Measurements from ENCODE around the gene HK1. TPM values are rescaled to one million over a fixed set of nuclear protein-coding genes. Genes with fewer than 3 reads are reported as not detected.
A peak's percentile ranks its signal among the peaks of the same experiment; 100 is the strongest.

Gene HK1
- total and polyA plus RNA-seq, 2 of the 13 experiments (the other 11 are each of a cell fraction or from before 2014, with no cell fraction given): 0.29 to 1.5 TPM

DNA sequence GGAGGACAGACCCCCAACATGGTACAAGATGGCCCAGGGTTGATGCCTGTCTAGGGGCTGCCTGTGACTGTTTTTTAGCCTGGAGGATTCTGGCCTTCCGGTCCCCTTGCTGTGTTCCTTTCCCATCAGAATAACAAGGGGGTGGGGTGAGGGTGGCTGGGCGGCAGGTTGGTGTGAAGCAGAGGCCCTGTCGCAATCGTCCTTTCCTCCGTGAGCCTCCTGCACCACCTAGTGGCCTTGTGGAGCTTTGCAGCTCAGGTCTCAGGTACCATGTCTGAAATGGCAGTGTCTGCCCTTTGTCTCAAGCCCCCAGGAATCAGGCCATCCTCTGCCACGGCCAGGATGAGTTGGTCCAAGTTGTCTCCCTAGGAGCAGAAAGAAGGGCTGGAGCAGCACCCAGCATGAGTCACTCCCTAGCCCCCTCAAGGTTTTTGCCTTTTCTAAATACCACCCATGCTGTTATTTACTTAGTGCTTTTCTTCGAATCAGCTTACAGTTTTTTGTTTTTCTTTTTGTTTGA lies 114.2 kb downstream of the HK1 start (continued):
- TF ChIP-seq, protein P1, sequence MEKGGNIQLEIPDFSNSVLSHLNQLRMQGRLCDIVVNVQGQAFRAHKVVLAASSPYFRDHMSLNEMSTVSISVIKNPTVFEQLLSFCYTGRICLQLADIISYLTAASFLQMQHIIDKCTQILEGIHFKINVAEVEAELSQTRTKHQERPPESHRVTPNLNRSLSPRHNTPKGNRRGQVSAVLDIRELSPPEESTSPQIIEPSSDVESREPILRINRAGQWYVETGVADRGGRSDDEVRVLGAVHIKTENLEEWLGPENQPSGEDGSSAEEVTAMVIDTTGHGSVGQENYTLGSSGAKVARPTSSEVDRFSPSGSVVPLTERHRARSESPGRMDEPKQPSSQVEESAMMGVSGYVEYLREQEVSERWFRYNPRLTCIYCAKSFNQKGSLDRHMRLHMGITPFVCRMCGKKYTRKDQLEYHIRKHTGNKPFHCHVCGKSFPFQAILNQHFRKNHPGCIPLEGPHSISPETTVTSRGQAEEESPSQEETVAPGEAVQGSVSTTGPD (CRISPR knock-in tag; IDR thresholded peaks at IDR 0.05): no peak
- peak; percentile 17; the same call in 1 of the 2 replicates for TF ChIP-seq MIXL1 (CRISPR knock-in tag; IDR thresholded peaks at IDR 0.05)
- TF ChIP-seq RARG (CRISPR knock-in tag; IDR thresholded peaks at IDR 0.05; ENCODE audit: low read depth): no peak
- no peak for TF ChIP-seq ZNF34 (CRISPR knock-in tag; IDR thresholded peaks at IDR 0.05; ENCODE audit: borderline replicate concordance)
- TF ChIP-seq TEAD3 (CRISPR knock-in tag; optimal IDR thresholded peaks at IDR 0.05; ENCODE audit: borderline replicate concordance): no peak
- no peak for TF ChIP-seq JUNB (CRISPR knock-in tag; IDR thresholded peaks at IDR 0.05; ENCODE audit: borderline replicate concordance)
- no peak for TF ChIP-seq RORA (CRISPR knock-in tag; IDR thresholded peaks at IDR 0.05)
- no peak; the same call in 1 of the 2 replicates for TF ChIP-seq DNMT3B (CRISPR knock-in tag; conservative IDR thresholded peaks at IDR 0.05)
- no peak for TF ChIP-seq HHEX (CRISPR knock-in tag; IDR thresholded peaks at IDR 0.05)
- TF ChIP-seq RFX5 (IDR thresholded peaks at IDR 0.05; ENCODE audit: low read depth, low read length): no peak
- TF ChIP-seq FOXK1 (CRISPR knock-in tag; IDR thresholded peaks at IDR 0.05; ENCODE audit: borderline replicate concordance, low read depth): no peak
- TF ChIP-seq, protein P2, sequence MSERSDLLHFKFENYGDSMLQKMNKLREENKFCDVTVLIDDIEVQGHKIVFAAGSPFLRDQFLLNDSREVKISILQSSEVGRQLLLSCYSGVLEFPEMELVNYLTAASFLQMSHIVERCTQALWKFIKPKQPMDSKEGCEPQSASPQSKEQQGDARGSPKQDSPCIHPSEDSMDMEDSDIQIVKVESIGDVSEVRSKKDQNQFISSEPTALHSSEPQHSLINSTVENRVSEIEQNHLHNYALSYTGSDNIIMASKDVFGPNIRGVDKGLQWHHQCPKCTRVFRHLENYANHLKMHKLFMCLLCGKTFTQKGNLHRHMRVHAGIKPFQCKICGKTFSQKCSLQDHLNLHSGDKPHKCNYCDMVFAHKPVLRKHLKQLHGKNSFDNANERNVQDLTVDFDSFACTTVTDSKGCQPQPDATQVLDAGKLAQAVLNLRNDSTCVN (CRISPR knock-in tag; IDR thresholded peaks at IDR 0.05; ENCODE audit: borderline replicate concordance): no peak
- TF ChIP-seq, protein P3, sequence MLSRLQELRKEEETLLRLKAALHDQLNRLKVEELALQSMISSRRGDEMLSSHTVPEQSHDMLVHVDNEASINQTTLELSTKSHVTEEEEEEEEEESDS (CRISPR knock-in tag; IDR thresholded peaks at IDR 0.05; ENCODE audit: borderline replicate concordance): no peak
- TF ChIP-seq NPAS2 (CRISPR knock-in tag; IDR thresholded peaks at IDR 0.05; ENCODE audit: borderline replicate concordance): no peak
- no peak for TF ChIP-seq HNRNPL (IDR thresholded peaks at IDR 0.05; ENCODE audit: low read depth, low read length)
- no peak for TF ChIP-seq TEAD2 (CRISPR knock-in tag; IDR thresholded peaks at IDR 0.05)
- no peak for TF ChIP-seq TARDBP (CRISPR knock-in tag; IDR thresholded peaks at IDR 0.05)
- TF ChIP-seq, protein P4, sequence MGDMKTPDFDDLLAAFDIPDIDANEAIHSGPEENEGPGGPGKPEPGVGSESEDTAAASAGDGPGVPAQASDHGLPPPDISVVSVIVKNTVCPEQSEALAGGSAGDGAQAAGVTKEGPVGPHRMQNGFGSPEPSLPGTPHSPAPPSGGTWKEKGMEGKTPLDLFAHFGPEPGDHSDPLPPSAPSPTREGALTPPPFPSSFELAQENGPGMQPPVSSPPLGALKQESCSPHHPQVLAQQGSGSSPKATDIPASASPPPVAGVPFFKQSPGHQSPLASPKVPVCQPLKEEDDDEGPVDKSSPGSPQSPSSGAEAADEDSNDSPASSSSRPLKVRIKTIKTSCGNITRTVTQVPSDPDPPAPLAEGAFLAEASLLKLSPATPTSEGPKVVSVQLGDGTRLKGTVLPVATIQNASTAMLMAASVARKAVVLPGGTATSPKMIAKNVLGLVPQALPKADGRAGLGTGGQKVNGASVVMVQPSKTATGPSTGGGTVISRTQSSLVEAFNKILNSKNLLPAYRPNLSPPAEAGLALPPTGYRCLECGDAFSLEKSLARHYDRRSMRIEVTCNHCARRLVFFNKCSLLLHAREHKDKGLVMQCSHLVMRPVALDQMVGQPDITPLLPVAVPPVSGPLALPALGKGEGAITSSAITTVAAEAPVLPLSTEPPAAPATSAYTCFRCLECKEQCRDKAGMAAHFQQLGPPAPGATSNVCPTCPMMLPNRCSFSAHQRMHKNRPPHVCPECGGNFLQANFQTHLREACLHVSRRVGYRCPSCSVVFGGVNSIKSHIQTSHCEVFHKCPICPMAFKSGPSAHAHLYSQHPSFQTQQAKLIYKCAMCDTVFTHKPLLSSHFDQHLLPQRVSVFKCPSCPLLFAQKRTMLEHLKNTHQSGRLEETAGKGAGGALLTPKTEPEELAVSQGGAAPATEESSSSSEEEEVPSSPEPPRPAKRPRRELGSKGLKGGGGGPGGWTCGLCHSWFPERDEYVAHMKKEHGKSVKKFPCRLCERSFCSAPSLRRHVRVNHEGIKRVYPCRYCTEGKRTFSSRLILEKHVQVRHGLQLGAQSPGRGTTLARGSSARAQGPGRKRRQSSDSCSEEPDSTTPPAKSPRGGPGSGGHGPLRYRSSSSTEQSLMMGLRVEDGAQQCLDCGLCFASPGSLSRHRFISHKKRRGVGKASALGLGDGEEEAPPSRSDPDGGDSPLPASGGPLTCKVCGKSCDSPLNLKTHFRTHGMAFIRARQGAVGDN (CRISPR knock-in tag; IDR thresholded peaks at IDR 0.05): peak; percentile 43
- 0 out of 2 replicates have a peak, but pooled peaks have one; percentile 23 for TF ChIP-seq FOXA3 (CRISPR knock-in tag; IDR thresholded peaks at IDR 0.05)
- TF ChIP-seq FOXM1 (CRISPR knock-in tag; IDR thresholded peaks at IDR 0.05): no peak
- no peak for TF ChIP-seq KLF15 (CRISPR knock-in tag; IDR thresholded peaks at IDR 0.05; ENCODE audit: borderline replicate concordance)
- no peak for TF ChIP-seq ZNF367 (CRISPR knock-in tag; IDR thresholded peaks at IDR 0.05; ENCODE audit: borderline replicate concordance)
- no peak for TF ChIP-seq SP5 (CRISPR knock-in tag; IDR thresholded peaks at IDR 0.05; ENCODE audit: borderline replicate concordance, low read depth)
- TF ChIP-seq, protein P5, sequence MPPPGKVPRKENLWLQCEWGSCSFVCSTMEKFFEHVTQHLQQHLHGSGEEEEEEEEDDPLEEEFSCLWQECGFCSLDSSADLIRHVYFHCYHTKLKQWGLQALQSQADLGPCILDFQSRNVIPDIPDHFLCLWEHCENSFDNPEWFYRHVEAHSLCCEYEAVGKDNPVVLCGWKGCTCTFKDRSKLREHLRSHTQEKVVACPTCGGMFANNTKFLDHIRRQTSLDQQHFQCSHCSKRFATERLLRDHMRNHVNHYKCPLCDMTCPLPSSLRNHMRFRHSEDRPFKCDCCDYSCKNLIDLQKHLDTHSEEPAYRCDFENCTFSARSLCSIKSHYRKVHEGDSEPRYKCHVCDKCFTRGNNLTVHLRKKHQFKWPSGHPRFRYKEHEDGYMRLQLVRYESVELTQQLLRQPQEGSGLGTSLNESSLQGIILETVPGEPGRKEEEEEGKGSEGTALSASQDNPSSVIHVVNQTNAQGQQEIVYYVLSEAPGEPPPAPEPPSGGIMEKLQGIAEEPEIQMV (CRISPR knock-in tag; IDR thresholded peaks at IDR 0.05; ENCODE audit: low read depth): no peak

Data from HepG2 (cell line).